Prostate gland (tissue), 2 donors: Measurements from ENCODE around the gene FSD2. TPM values are rescaled to one million over a fixed set of nuclear protein-coding genes. Genes with fewer than 3 reads are reported as not detected.
A peak's percentile ranks its signal among the peaks of the same experiment; 100 is the strongest.
"Not testable (repeated sequence)": the region's sequence is repeated elsewhere in the genome, so short reads cannot be mapped to it uniquely, and the experiment has no call there.

Source experiments
- DNase-seq: peaks from one replicate; pipeline ENCODE4 v3.0.0-alpha.2; 2019; ENCODE audit warnings: low spot score
- H3K27ac ChIP-seq, 2 donors: fragments of 200-600 bp; sonication (generic); 2 replicates each; pipeline ENCODE4 v1.5.1; 2017 to 2019
- H3K27me3 ChIP-seq: fragments of 200-600 bp; sonication (generic); replicated peaks from 2 replicates; pipeline ENCODE4 v1.5.1; 2019; ENCODE audit not compliant: insufficient read depth
- H3K36me3 ChIP-seq, 2 donors: fragments of 200-600 bp; sonication (generic); 1 replicate in 1 of 2; 2 replicates in 1 of 2; pipeline versions ENCODE4 v1.5.1 to v1.8.1; 2017 to 2019
- H3K4me1 ChIP-seq: fragments of 200-600 bp; sonication (generic); replicated peaks from 2 replicates; pipeline ENCODE4 v1.5.1; 2019
- H3K4me3 ChIP-seq, 2 donors: fragments of 200-600 bp; sonication (generic); 2 replicates each; pipeline ENCODE4 v1.5.1; 2017 to 2019
- H3K9me3 ChIP-seq: fragments of 200-600 bp; sonication (generic); 2 replicates; pipeline ENCODE4 v1.5.1; 2017
- CTCF ChIP-seq, 4 experiments: fragments of 200-600 bp in 2 of 4; fragments of 450-650 bp in 2 of 4; sonication (generic) in 2 of 4; IDR thresholded peaks; 1 replicate in 3 of 4; 2 replicates in 1 of 4; pipeline ENCODE4 v1.5.1; 2016 to 2019; ENCODE audit warnings: antibody characterized with exemption in 4 of 4, mild to moderate bottlenecking in 2 of 4, moderate library complexity in 2 of 4
- POLR2A ChIP-seq: fragments of 450-650 bp; IDR thresholded peaks from one replicate; pipeline ENCODE4 v1.6.1; 2016; ENCODE audit warnings: antibody characterized with exemption, mild to moderate bottlenecking
- POLR2AphosphoS5 ChIP-seq: sonication (generic); formaldehyde crosslinking; IDR thresholded peaks from one replicate; pipeline ENCODE4 v1.6.1; 2017; ENCODE audit warnings: antibody characterized with exemption
- WGBS: methylation state at CpG from one replicate; pipeline ENCODE4 v1.1.5; 2018; 5-methylcytosine and 5-hydroxymethylcytosine counted together
- intact Hi-C: fragments of 100-400 bp; cut with DNase I; formaldehyde crosslinking; loops from one replicate; pipeline ENCODE4 v1.14.2; 2022
- total RNA-seq, 2 donors: library from RNA; depleted of rRNA; stranded (reverse); fragments of >200 nt; gene quantifications; one replicate each; pipeline ENCODE4 v1.1.0, GENCODE V29; 2016

Gene FSD2
- total RNA-seq, 2 donors from 2014 or later = 0.05 TPM; not detected in 1

GRCh38 chr15:82712036-82712435, 93.8 kb downstream of the FSD2 start:
- no peak for DNase-seq
- H3K27me3 ChIP-seq = no peaks in the 10 kb centered on the region
- H3K36me3 ChIP-seq = no peaks in the 10 kb centered on the region
- no peaks in the 10 kb centered on the region for H3K9me3 ChIP-seq
- WGBS = 91% methylated on average over 3 of the region's 3 CpGs
- no peak overlapping the region for H3K27ac ChIP-seq
- no peaks in the 10 kb centered on the region for H3K4me1 ChIP-seq
- TF ChIP-seq POLR2AphosphoS5 (no peak), CTCF (IDR thresholded peaks at IDR 0.05) (no peak), POLR2A (no peak)
- intact Hi-C loops = no loop called here
- no peak overlapping the region for H3K4me3 ChIP-seq

- H3K27me3 ChIP-seq = no peaks in the 10 kb centered on the region
- WGBS = 96% methylated on average over 26 of the region's 26 CpGs
- no peak overlapping the region for H3K27ac ChIP-seq
- intact Hi-C loops = no loop called here
- DNase-seq = no peak
- no peak overlapping the region for H3K4me3 ChIP-seq
- H3K36me3 ChIP-seq = no peaks in the 10 kb centered on the region
- H3K9me3 ChIP-seq = no peaks in the 10 kb centered on the region
- TF ChIP-seq POLR2AphosphoS5 (no peak), POLR2A (no peak), CTCF (IDR thresholded peaks at IDR 0.05) (no peak)
- no peaks in the 10 kb centered on the region for H3K4me1 ChIP-seq
These were observed 94.9 kb downstream of the FSD2 start for GRCh38 chr15:82710926-82711490.

GRCh38 chr15:82710208-82710555, 95.7 kb downstream of the FSD2 start:
- H3K27me3 ChIP-seq = no peaks in the 10 kb centered on the region
- H3K4me3 ChIP-seq = peak overlapping the region; percentile 58 to 63
- WGBS = 9% methylated on average over 14 of the region's 14 CpGs
- TF ChIP-seq POLR2AphosphoS5 = no peak
- TF ChIP-seq POLR2A = no peak
- TF ChIP-seq CTCF (IDR thresholded peaks at IDR 0.05) = no peak
- H3K27ac ChIP-seq = peak overlapping the region; percentile 56 to 58
- intact Hi-C loops = no loop called here
- no peaks in the 10 kb centered on the region for H3K9me3 ChIP-seq
- no peak for DNase-seq
- H3K36me3 ChIP-seq = no peaks in the 10 kb centered on the region
- H3K4me1 ChIP-seq = no peaks in the 10 kb centered on the region

GRCh38 chr15:82709421-82710207, 96.3 kb downstream of the FSD2 start, which contains the start of gene AP3B2:
Gene AP3B2, minus strand, starts transcription at chr15:82709875. Its CDS starts 169 bp downstream, at chr15:82709706.
- H3K4me1 ChIP-seq = no peaks in the 10 kb centered on the region
- H3K27me3 ChIP-seq = no peaks in the 10 kb centered on the region
- intact Hi-C loops = no loop called here
- DNase-seq = peak; percentile 65
- H3K36me3 ChIP-seq = no peaks in the 10 kb centered on the region
- peak within 1 kb of the TSS; percentile 56 to 58 for H3K27ac ChIP-seq
- H3K4me3 ChIP-seq = peak within 1 kb of the TSS; percentile 58 to 63
- peak; percentile 60 for TF ChIP-seq POLR2A
- peak; percentile 8 for TF ChIP-seq POLR2AphosphoS5
- peak in 1 of 4 experiments; percentile 7 for TF ChIP-seq CTCF (IDR thresholded peaks at IDR 0.05)
- H3K9me3 ChIP-seq = no peaks in the 10 kb centered on the region
- WGBS = 2% methylated on average over 65 of the region's 95 CpGs

- H3K9me3 ChIP-seq = no peaks in the 10 kb centered on the region
- DNase-seq = no peak
- H3K4me1 ChIP-seq = no peaks in the 10 kb centered on the region
- intact Hi-C loops = no loop called here
- peak overlapping the region; percentile 58 to 63 for H3K4me3 ChIP-seq
- no peak overlapping the region for H3K27ac ChIP-seq
- TF ChIP-seq CTCF (IDR thresholded peaks at IDR 0.05) = no peak
- TF ChIP-seq POLR2AphosphoS5 = no peak
- no peak for TF ChIP-seq POLR2A
- 5% methylated on average over 15 of the region's 15 CpGs for WGBS
- H3K27me3 ChIP-seq = no peaks in the 10 kb centered on the region
- H3K36me3 ChIP-seq = no peaks in the 10 kb centered on the region
These were observed 96.8 kb downstream of the FSD2 start for GRCh38 chr15:82709081-82709420.

GRCh38 chr15:82705856-82706255, 100.0 kb downstream of the FSD2 start:
- WGBS = 89% methylated on average over 8 of the region's 8 CpGs
- intact Hi-C loops, DNase-seq: not testable (repeated sequence)

More at GRCh38 chr15:82705856-82706255, 100.0 kb downstream of the FSD2 start:
- not testable (repeated sequence) for H3K36me3 ChIP-seq, H3K4me3 ChIP-seq, H3K4me1 ChIP-seq, H3K27ac ChIP-seq, H3K27me3 ChIP-seq, H3K9me3 ChIP-seq
